SK-N-SH treated with all-trans-retinoic acid at 6 μM for 48 hours (cell line): ENCODE measurements around the gene SP9.

Source experiments
- ATAC-seq: fragments of 200-7000 bp; cut with Tn5 transposase; 3 replicates; pipeline ENCODE4 v1.9.1; 2020; ENCODE audit warnings: mild to moderate bottlenecking, moderate library complexity
- ARNTL ChIP-seq: fragments of 450-650 bp; formaldehyde crosslinking; IDR thresholded peaks from 2 replicates; pipeline ENCODE4 v1.5.0; 2020; ENCODE audit warnings: low read depth, mild to moderate bottlenecking, moderate library complexity, borderline replicate concordance
- BACH2 ChIP-seq: fragments of 250-450 bp; sonication (Bioruptor Pico); IDR thresholded peaks from 2 replicates; pipeline ENCODE4 v1.9.0; 2021; ENCODE audit warnings: mild to moderate bottlenecking, borderline replicate concordance
- CSDC2 ChIP-seq: fragments of 250-450 bp; sonication (Bioruptor Pico); IDR thresholded peaks from 2 replicates; pipeline ENCODE4 v1.5.0; 2020; ENCODE audit warnings: mild to moderate bottlenecking, moderate library complexity
- ESRRG ChIP-seq: fragments of 250-450 bp; sonication (Bioruptor Pico); IDR thresholded peaks from 2 replicates; pipeline ENCODE4 v1.6.1; 2021; ENCODE audit warnings: mild to moderate bottlenecking
- GLIS3 ChIP-seq: fragments of 250-450 bp; sonication (Bioruptor Pico); IDR thresholded peaks from 2 replicates; pipeline ENCODE4 v1.5.0; 2020; ENCODE audit warnings: mild to moderate bottlenecking, moderate library complexity
- ISL1 ChIP-seq: fragments of 250-450 bp; sonication (Bioruptor Pico); IDR thresholded peaks from 2 replicates; pipeline ENCODE4 v2.1.2; 2022; ENCODE audit warnings: mild to moderate bottlenecking, moderate library complexity
- PPARA ChIP-seq: fragments of 250-450 bp; sonication (Bioruptor Pico); IDR thresholded peaks from 2 replicates; pipeline ENCODE4 v1.5.0; 2020; ENCODE audit warnings: mild to moderate bottlenecking, borderline replicate concordance
- RARB ChIP-seq: fragments of 250-450 bp; sonication (Bioruptor Pico); IDR thresholded peaks from 2 replicates; pipeline ENCODE4 v1.8.0; 2021; ENCODE audit warnings: mild to moderate bottlenecking, moderate library complexity
- SNAI2 ChIP-seq: fragments of 250-450 bp; sonication (Bioruptor Pico); IDR thresholded peaks from 2 replicates; pipeline ENCODE4 v1.5.0; 2020; ENCODE audit warnings: mild to moderate bottlenecking, moderate library complexity
- TCF4 ChIP-seq: fragments of 250-450 bp; sonication (Bioruptor Pico); IDR thresholded peaks from 2 replicates; pipeline ENCODE4 v1.8.0; 2021; ENCODE audit warnings: mild to moderate bottlenecking, moderate library complexity, borderline replicate concordance
- TOX ChIP-seq: fragments of 250-450 bp; sonication (Bioruptor Pico); IDR thresholded peaks from 2 replicates; pipeline ENCODE4 v1.8.0; 2021; ENCODE audit warnings: mild to moderate bottlenecking, moderate library complexity, borderline replicate concordance
- ZC3H10 ChIP-seq: fragments of 250-450 bp; sonication (Bioruptor Pico); IDR thresholded peaks from 2 replicates; pipeline ENCODE4 v1.5.1; 2021; ENCODE audit warnings: mild to moderate bottlenecking, moderate library complexity
- ZFP3 ChIP-seq: fragments of 250-450 bp; sonication (Bioruptor Pico); IDR thresholded peaks from 2 replicates; pipeline ENCODE4 v1.5.0; 2020; ENCODE audit warnings: mild to moderate bottlenecking, moderate library complexity
- ZFP30 ChIP-seq: fragments of 450-650 bp; formaldehyde crosslinking; IDR thresholded peaks from 2 replicates; pipeline ENCODE4 v1.5.0; 2022; ENCODE audit warnings: mild to moderate bottlenecking, moderate library complexity
- ZNF565 ChIP-seq: fragments of 450-650 bp; formaldehyde crosslinking; conservative IDR thresholded peaks from 2 replicates; pipeline ENCODE4 v1.5.0; 2020; ENCODE audit warnings: low read depth, mild to moderate bottlenecking, moderate library complexity
- ZNF70 ChIP-seq: fragments of 450-650 bp; formaldehyde crosslinking; IDR thresholded peaks from 2 replicates; pipeline ENCODE4 v1.5.0; 2020; ENCODE audit warnings: mild to moderate bottlenecking, moderate library complexity
- ZNF8 ChIP-seq: fragments of 450-650 bp; formaldehyde crosslinking; IDR thresholded peaks from 2 replicates; pipeline ENCODE4 v1.5.0; 2020; ENCODE audit warnings: mild to moderate bottlenecking, moderate library complexity
- TF ChIP-seq, protein P1 (sequence below): fragments of 250-450 bp; sonication (Bioruptor Pico); IDR thresholded peaks from 2 replicates; pipeline ENCODE4 v1.8.0; 2021; ENCODE audit warnings: low read depth, mild to moderate bottlenecking, moderate library complexity, borderline replicate concordance
- TF ChIP-seq, protein P2 (sequence below): fragments of 250-450 bp; sonication (Bioruptor Pico); IDR thresholded peaks from 2 replicates; pipeline ENCODE4 v1.5.1; 2020; ENCODE audit warnings: low read depth, mild to moderate bottlenecking, moderate library complexity
- TF ChIP-seq, protein P3 (sequence below): fragments of 250-450 bp; sonication (Bioruptor Pico); IDR thresholded peaks from 2 replicates; pipeline ENCODE4 v1.5.1; 2021; ENCODE audit warnings: mild to moderate bottlenecking, moderate library complexity
- TF ChIP-seq, protein P4 (sequence below): fragments of 250-450 bp; sonication (Bioruptor Pico); IDR thresholded peaks from 2 replicates; pipeline ENCODE4 v1.8.0; 2020; ENCODE audit warnings: mild to moderate bottlenecking, moderate library complexity, borderline replicate concordance

Gene SP9

DNA sequence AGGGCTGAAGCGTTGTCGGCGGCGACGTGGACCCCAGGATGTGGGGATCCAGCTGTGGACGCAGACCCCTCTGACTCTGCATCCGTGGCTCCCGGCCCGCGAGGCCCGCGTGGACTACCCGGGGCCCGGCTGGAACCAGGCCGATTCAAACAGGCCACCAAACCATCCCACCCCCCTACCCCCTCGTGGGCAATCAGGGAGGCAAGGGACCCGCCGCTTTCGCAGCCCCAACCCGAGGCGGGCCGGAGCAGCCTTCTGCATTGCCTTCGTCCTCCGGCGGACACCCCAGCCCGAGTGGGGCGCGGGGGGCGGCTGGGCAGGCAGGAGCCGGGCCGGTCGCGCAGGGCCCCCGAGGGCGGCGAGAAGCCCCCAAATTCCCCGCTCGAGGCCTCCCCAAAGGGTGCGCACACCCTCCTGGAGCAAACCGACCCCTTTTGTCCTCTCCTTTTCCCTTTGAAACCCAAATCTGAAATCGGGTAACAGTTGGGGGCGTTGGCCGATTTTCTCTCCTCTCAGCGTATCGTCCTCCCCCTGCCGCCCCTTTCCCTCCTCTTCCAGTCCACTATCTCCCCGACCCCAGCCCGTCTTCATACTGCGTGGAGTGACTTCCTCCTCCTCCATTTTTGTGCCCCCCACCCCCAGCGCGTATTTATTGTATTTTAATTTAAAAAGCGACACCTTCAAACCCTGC lies 7.4 kb downstream of the SP9 start (continued):
- TF ChIP-seq, protein P1, sequence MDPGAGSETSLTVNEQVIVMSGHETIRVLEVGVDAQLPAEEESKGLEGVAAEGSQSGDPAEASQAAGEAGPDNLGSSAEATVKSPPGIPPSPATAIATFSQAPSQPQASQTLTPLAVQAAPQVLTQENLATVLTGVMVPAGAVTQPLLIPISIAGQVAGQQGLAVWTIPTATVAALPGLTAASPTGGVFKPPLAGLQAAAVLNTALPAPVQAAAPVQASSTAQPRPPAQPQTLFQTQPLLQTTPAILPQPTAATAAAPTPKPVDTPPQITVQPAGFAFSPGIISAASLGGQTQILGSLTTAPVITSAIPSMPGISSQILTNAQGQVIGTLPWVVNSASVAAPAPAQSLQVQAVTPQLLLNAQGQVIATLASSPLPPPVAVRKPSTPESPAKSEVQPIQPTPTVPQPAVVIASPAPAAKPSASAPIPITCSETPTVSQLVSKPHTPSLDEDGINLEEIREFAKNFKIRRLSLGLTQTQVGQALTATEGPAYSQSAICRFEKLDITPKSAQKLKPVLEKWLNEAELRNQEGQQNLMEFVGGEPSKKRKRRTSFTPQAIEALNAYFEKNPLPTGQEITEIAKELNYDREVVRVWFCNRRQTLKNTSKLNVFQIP (CRISPR knock-in tag), result no peak

DNA sequence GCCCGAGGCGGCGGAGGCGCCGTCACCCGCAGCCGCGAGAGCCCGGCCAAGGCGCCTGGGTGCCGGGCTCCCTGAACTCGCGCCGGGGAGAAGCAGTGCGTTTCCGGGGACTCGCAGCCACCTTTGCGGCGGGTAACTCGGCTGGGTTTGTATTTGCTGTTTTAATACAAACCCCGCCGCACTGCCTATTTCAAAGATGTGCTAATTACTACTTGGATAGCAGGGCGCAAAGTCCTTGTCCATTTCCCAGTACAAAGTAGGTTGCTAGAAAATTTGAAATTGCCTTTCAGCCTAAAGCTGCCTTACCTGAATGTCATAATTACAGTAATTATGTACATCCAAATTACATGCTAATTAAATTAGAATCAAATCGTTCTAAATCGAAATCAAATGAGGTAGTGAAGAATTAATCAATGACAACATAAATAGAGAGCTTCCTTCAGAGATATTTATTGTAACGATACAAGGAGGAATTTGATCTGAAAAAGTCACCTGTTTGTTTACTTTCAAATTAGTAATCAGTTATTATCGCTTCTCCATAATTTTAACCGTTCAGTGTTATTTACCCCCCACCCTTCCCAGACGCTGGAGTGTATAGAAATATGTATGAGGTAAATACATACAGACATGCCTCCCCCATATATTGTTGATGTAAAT lies 8.1 kb downstream of the SP9 start:
- TF ChIP-seq RARB (no peak), TOX (CRISPR knock-in tag) (no peak), ZNF70 (CRISPR knock-in tag) (no peak), ZNF565 (CRISPR knock-in tag) (no peak), CSDC2 (CRISPR knock-in tag) (no peak), PPARA (CRISPR knock-in tag) (no peak), GLIS3 (CRISPR knock-in tag) (no peak), ZC3H10 (CRISPR knock-in tag) (no peak), ISL1 (CRISPR knock-in tag) (no peak), SNAI2 (CRISPR knock-in tag) (no peak), ZFP3 (CRISPR knock-in tag) (no peak), ZNF8 (CRISPR knock-in tag) (no peak)
- TF ChIP-seq, protein P1 (CRISPR knock-in tag), result no peak
- TF ChIP-seq, protein P2, sequence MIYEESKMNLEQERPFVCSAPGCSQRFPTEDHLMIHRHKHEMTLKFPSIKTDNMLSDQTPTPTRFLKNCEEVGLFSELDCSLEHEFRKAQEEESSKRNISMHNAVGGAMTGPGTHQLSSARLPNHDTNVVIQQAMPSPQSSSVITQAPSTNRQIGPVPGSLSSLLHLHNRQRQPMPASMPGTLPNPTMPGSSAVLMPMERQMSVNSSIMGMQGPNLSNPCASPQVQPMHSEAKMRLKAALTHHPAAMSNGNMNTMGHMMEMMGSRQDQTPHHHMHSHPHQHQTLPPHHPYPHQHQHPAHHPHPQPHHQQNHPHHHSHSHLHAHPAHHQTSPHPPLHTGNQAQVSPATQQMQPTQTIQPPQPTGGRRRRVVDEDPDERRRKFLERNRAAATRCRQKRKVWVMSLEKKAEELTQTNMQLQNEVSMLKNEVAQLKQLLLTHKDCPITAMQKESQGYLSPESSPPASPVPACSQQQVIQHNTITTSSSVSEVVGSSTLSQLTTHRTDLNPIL, result no peak
- TF ChIP-seq, protein P3, sequence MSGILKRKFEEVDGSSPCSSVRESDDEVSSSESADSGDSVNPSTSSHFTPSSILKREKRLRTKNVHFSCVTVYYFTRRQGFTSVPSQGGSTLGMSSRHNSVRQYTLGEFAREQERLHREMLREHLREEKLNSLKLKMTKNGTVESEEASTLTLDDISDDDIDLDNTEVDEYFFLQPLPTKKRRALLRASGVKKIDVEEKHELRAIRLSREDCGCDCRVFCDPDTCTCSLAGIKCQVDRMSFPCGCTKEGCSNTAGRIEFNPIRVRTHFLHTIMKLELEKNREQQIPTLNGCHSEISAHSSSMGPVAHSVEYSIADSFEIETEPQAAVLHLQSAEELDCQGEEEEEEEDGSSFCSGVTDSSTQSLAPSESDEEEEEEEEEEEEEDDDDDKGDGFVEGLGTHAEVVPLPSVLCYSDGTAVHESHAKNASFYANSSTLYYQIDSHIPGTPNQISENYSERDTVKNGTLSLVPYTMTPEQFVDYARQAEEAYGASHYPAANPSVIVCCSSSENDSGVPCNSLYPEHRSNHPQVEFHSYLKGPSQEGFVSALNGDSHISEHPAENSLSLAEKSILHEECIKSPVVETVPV (CRISPR knock-in tag), result no peak
- no peak for ATAC-seq

DNA sequence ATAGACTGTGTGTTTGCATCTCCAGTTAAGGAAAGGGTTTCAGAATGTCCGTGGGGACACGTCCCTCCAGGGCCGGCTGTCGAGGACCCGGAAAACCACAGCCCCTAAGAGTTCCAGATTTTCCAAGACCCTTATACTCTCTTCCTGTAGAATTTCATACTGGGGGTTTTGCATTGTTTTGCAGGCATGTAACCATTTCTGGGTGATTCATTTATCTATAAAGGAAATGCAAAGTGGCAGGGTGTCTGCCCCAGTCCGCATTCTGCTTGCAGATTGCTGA lies 8.5 kb downstream of the SP9 start:
- TF ChIP-seq TCF4, result no peak
- TF ChIP-seq, all 23 proteins: peak for 0
- no peak for ATAC-seq

DNA sequence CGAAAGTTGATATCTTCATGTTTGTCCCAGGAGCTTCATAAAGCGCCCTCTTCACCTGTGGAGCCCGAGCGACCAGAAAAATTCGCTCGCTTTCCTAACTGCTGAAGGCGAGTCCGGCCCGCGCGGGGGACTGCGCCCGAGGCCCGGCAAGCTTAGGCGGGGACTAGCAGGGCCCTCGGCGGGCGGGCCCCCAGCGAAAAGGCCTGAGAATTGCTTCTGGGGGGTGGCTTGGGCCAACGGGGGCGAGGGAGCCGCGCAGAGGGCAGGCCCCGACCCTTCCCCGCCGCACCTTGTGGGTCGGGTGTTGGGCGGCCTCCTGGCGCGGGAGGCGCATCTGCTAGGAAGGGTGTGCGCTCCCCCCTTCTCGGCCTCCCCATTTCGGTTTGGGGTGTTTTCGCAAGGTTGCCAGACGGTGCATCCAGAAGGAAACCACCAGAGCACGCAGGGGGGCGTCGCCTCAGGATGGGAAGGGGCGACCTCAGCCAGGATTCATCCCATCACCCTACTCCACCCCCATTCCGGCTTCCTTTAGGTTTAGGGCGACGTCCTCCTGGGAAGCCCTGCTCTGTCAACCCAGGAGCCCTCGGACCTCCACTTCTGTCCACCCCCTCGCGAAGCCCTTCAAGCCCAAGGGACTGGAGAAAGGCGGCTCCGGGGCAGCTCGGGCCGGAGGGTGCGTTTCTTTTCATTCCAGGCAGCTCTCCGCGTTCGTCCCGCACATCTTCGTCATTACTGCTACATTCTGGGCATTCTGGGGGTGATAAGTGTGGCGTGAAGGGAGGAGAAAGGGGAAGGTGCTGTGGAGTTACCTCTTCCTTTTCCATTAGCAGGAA lies 9.1 kb downstream of the SP9 start:
- TF ChIP-seq SNAI2 (CRISPR knock-in tag) (no peak), ESRRG (no peak), ZNF70 (CRISPR knock-in tag) (no peak), ZFP30 (CRISPR knock-in tag) (no peak), TOX (CRISPR knock-in tag) (no peak), BACH2 (no peak), ZC3H10 (CRISPR knock-in tag) (no peak), GLIS3 (CRISPR knock-in tag) (no peak), ZNF565 (CRISPR knock-in tag) (no peak), ARNTL (CRISPR knock-in tag) (no peak), ISL1 (CRISPR knock-in tag) (no peak), RARB (no peak), PPARA (CRISPR knock-in tag) (no peak)
- TF ChIP-seq, protein P4, sequence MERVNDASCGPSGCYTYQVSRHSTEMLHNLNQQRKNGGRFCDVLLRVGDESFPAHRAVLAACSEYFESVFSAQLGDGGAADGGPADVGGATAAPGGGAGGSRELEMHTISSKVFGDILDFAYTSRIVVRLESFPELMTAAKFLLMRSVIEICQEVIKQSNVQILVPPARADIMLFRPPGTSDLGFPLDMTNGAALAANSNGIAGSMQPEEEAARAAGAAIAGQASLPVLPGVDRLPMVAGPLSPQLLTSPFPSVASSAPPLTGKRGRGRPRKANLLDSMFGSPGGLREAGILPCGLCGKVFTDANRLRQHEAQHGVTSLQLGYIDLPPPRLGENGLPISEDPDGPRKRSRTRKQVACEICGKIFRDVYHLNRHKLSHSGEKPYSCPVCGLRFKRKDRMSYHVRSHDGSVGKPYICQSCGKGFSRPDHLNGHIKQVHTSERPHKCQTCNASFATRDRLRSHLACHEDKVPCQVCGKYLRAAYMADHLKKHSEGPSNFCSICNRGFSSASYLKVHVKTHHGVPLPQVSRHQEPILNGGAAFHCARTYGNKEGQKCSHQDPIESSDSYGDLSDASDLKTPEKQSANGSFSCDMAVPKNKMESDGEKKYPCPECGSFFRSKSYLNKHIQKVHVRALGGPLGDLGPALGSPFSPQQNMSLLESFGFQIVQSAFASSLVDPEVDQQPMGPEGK, result no peak
- TF ChIP-seq, protein P1 (CRISPR knock-in tag), result no peak
- ATAC-seq, result no peak
